Body of pancreas (tissue), 4 donors: ENCODE measurements around the gene FCHSD2. TPM values are rescaled to one million over a fixed set of nuclear protein-coding genes. Genes with fewer than 3 reads are reported as not detected.

Source experiments
- ATAC-seq: fragments of 150-250 bp; one replicate; pipeline ENCODE4 v1.9.1; 2016
- DNase-seq, 4 donors: peaks; one replicate each; pipeline ENCODE4 v3.0.0-alpha.2; 2019
- H3K27ac ChIP-seq, 4 donors: fragments of 200-600 bp; sonication (generic); 1 replicate in 3 of 4; 2 replicates in 1 of 4; pipeline versions ENCODE4 v1.5.1 to v1.6.1; 2016 to 2019; ENCODE audit warnings: mild to moderate bottlenecking in 1 of 4, mixed read lengths in 1 of 4, moderate library complexity in 1 of 4
- H3K27me3 ChIP-seq, 2 donors: fragments of 200-600 bp; sonication (generic); one replicate each; pipeline ENCODE4 v1.6.0; 2016; ENCODE audit warnings: mild to moderate bottlenecking in 1 of 2
- H3K36me3 ChIP-seq, 2 donors: fragments of 200-600 bp; sonication (generic); replicated peaks in 1 of 2; 2 replicates each; pipeline ENCODE4 v1.5.1; 2016; ENCODE audit warnings: low read depth in 2 of 2; ENCODE audit not compliant: insufficient read depth in 1 of 2
- H3K4me1 ChIP-seq: fragments of 200-600 bp; sonication (generic); one replicate; pipeline ENCODE4 v1.6.0; 2016
- H3K4me3 ChIP-seq, 2 donors: fragments of 200-600 bp; sonication (generic); 1 replicate in 1 of 2; 2 replicates in 1 of 2; pipeline ENCODE4 v1.5.1; 2016 to 2019
- H3K9me3 ChIP-seq, 3 donors: fragments of 200-600 bp; sonication (generic); 1 replicate in 2 of 3; 2 replicates in 1 of 3; pipeline ENCODE4 v1.5.1; 2016
- POLR2A ChIP-seq, 3 donors: fragments of 450-650 bp; IDR thresholded peaks; one replicate each; pipeline ENCODE4 v1.6.1; 2016; ENCODE audit warnings: antibody characterized with exemption in 3 of 3, mild to moderate bottlenecking in 2 of 3
- WGBS, 2 donors: methylation state at CpG; one replicate each; pipeline ENCODE4 v1.1.5; 2017; 5-methylcytosine and 5-hydroxymethylcytosine counted together
- intact Hi-C: fragments of 100-400 bp; cut with DNase I; formaldehyde crosslinking; loops from one replicate; pipeline ENCODE4 v1.15.1; 2023
- total RNA-seq, 2 donors: library from RNA; depleted of rRNA; stranded (reverse); fragments of >200 nt; gene quantifications; one replicate each; pipeline ENCODE4 v1.1.0, GENCODE V29; 2016
- TF ChIP-seq, protein P1 (sequence below), 7 experiments: fragments of 450-650 bp in 4 of 7; fragments of 200-600 bp in 3 of 7; sonication (generic) in 3 of 7; IDR thresholded peaks; one replicate each; pipeline ENCODE4 v1.5.1; 2016 to 2019; ENCODE audit warnings: antibody characterized with exemption in 7 of 7

The FCHSD2 gene
- total RNA-seq, 2 donors from 2014 or later, result 7.3 to 8.0 TPM

DNA sequence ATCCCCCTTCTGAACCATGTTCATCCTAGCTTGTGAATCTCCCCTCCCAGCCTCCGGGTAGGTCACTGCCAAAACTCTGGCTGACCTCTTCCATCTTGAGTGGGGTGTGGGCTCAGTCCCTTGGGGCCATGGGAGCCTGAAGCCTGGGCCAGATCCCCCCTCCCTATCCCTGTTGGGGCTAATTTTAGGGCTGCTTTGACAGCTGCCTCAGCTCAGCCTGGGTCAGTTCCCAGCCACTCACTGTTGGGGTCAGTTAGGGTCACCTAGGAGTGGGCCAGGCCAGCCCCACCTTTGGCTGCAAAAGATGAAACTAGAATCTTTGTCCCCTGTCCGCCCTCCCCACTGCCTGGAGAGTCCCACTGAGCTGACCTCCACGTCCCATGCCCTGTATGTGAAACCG lies 46.2 kb upstream of the FCHSD2 start:
- H3K4me1 ChIP-seq, result peaks cover 1% of the 10 kb centered on the region
- ATAC-seq, result no peak

DNA sequence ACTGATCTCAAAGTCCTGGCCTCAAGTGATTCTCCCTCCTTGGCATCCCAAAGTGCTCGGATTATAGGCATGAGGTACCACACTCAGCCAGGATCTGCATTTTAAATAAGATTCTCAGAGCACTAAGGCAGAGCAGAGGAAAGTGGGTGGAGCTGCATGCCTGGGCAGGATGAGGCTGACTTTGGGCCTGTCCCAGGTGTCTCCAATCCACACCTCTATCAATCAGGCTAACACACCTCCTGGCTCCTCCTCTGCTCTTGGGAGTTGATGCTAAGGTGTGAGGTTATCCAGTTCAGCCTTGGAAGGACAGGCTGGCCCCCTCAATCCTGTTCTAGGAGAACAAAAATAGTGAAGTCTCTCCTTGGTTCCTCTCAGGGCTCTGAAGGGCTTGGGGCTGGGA lies 45.7 kb upstream of the FCHSD2 start:
- 68 to 77% methylated on average over 1 of the region's 1 CpG for WGBS, 2 donors
- intact Hi-C loops, result loop anchor here (5.0 kb wide), 1 partner anchor 54 kb away; no protein-coding TSS in a partner anchor

More for the DNA sequence above, 46.2 kb upstream of the FCHSD2 start:
- Histone ChIP-seq H3K9me3 (no peaks in the 10 kb centered on the region), H3K27me3 (no peaks in the 10 kb centered on the region), H3K36me3 (no peaks in the 10 kb centered on the region), H3K4me3 (no peak overlapping the region), H3K27ac (no peak overlapping the region)
- TF ChIP-seq, protein P1, sequence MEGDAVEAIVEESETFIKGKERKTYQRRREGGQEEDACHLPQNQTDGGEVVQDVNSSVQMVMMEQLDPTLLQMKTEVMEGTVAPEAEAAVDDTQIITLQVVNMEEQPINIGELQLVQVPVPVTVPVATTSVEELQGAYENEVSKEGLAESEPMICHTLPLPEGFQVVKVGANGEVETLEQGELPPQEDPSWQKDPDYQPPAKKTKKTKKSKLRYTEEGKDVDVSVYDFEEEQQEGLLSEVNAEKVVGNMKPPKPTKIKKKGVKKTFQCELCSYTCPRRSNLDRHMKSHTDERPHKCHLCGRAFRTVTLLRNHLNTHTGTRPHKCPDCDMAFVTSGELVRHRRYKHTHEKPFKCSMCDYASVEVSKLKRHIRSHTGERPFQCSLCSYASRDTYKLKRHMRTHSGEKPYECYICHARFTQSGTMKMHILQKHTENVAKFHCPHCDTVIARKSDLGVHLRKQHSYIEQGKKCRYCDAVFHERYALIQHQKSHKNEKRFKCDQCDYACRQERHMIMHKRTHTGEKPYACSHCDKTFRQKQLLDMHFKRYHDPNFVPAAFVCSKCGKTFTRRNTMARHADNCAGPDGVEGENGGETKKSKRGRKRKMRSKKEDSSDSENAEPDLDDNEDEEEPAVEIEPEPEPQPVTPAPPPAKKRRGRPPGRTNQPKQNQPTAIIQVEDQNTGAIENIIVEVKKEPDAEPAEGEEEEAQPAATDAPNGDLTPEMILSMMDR (IDR thresholded peaks at IDR 0.05), result no peak
- TF ChIP-seq POLR2A (IDR thresholded peaks at IDR 0.05), result no peak
- intact Hi-C loops, result loop anchor here (5.0 kb wide), 1 partner anchor 54 kb away; no protein-coding TSS in a partner anchor
- WGBS, 2 donors, result 78 to 83% methylated on average over 3 to 4 of the region's 4 CpGs
- no peak for DNase-seq

DNA sequence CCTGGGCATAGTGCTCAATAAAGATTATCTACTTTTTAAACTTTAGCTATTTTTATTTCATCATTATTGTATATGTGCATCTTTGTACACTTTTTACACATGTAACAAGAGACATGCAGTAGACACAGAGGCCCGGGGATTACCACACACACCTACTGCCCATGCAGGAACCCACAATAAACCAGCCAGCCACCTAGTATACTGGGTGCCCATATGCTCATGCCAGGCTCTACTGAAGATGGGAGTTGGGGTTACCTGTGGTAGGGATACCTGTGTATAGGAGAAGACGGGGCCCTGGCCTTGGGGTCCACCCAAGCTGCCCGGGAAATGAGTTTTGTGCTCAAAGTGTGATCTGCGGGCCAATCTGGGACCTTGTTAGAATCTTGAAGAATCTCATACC lies 44.8 kb upstream of the FCHSD2 start:
- intact Hi-C loops, result loop anchor here (5.0 kb wide), 1 partner anchor 55 kb away; no protein-coding TSS in a partner anchor
- 44 to 66% methylated on average over 4 of the region's 4 CpGs for WGBS, 2 donors
- DNase-seq, result no peak

More for the DNA sequence above, 45.7 kb upstream of the FCHSD2 start:
- DNase-seq, result no peak
- Histone ChIP-seq H3K27ac (no peak overlapping the region), H3K27me3 (no peaks in the 10 kb centered on the region), H3K4me1 (peaks cover 6% of the 10 kb centered on the region), H3K9me3 (no peaks in the 10 kb centered on the region), H3K4me3 (no peak overlapping the region), H3K36me3 (no peaks in the 10 kb centered on the region)
- TF ChIP-seq POLR2A (IDR thresholded peaks at IDR 0.05), result no peak
- TF ChIP-seq, protein P1 (IDR thresholded peaks at IDR 0.05), result no peak
- ATAC-seq, result no peak

DNA sequence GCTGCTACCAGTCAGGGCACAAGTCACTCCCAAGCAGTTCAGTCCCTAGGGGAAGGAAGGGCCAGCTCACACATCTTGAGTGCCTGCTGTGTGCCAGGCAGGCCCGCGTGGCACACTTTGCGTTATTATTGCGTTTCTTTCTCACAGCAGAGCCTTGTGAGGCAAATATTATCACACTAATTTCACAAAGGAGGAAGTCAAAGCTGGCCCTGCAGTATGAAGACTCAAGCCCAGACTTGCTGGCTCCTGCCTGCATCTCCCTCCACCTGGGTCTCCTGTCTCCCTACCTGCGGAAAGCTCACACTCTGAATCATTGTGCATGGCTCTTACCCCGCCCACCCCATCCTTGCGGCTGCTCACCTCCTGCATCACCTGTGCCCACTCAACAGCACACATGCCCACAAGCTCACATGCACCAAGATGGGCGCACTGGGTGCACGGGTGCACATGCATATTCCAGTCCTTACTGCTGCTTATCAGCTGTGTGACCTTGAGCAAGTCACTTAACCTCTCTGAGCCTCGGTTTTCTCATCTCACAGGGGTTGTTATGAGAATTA lies 44.3 kb upstream of the FCHSD2 start:
- no peak for TF ChIP-seq POLR2A (IDR thresholded peaks at IDR 0.05)
- TF ChIP-seq, protein P1 (IDR thresholded peaks at IDR 0.05), result no peak
- no peaks in the 10 kb centered on the region for H3K36me3 ChIP-seq
- H3K4me1 ChIP-seq, result peaks cover 11% of the 10 kb centered on the region
- no peak for DNase-seq
- ATAC-seq, result no peak
- no peak overlapping the region for H3K27ac ChIP-seq
- whole genome bisulfite sequencing, 2 donors, result 60 to 67% methylated on average over 10 of the region's 10 CpGs
- H3K27me3 ChIP-seq, result no peaks in the 10 kb centered on the region
- no peak overlapping the region for H3K4me3 ChIP-seq
- no peaks in the 10 kb centered on the region for H3K9me3 ChIP-seq
- intact Hi-C loops, result loop anchor here (5.0 kb wide), 1 partner anchor 56 kb away; no protein-coding TSS in a partner anchor

More for the DNA sequence above, 44.8 kb upstream of the FCHSD2 start:
- TF ChIP-seq POLR2A (IDR thresholded peaks at IDR 0.05), result no peak
- TF ChIP-seq, protein P1 (IDR thresholded peaks at IDR 0.05), result no peak
- no peaks in the 10 kb centered on the region for H3K9me3 ChIP-seq
- no peaks in the 10 kb centered on the region for H3K36me3 ChIP-seq
- peaks cover 11% of the 10 kb centered on the region for H3K4me1 ChIP-seq
- H3K27me3 ChIP-seq, result no peaks in the 10 kb centered on the region
- H3K27ac ChIP-seq, result no peak overlapping the region
- H3K4me3 ChIP-seq, result no peak overlapping the region
- ATAC-seq, result no peak
